Upper lobe of left lung (tissue), 6 donors: Measurements from ENCODE around the gene SPTLC2. TPM values are rescaled to one million over a fixed set of nuclear protein-coding genes. Genes with fewer than 3 reads are reported as not detected.

Experiments used
- ATAC-seq, 2 donors: fragments of 200-7000 bp; cut with Tn5 transposase; one replicate each; pipeline ENCODE4 v1.9.1; 2022; ENCODE audit warnings: mild to moderate bottlenecking in 2 of 2, moderate library complexity in 2 of 2; ENCODE audit not compliant: low FRiP score in 2 of 2
- DNase-seq, 2 donors: peaks; one replicate each; pipeline ENCODE4 v3.0.0-alpha.2; 2019 to 2020
- H3K27ac ChIP-seq, 4 donors: fragments of 200-600 bp; sonication (generic); one replicate each; pipeline ENCODE4 v1.5.1; 2016 to 2019
- H3K27me3 ChIP-seq, 4 donors: fragments of 200-600 bp; sonication (generic); one replicate each; pipeline ENCODE4 v1.5.1; 2017 to 2019
- H3K36me3 ChIP-seq, 4 donors: fragments of 200-600 bp; sonication (generic); one replicate each; pipeline ENCODE4 v1.5.1; 2016 to 2019
- H3K4me1 ChIP-seq, 4 donors: fragments of 200-600 bp; sonication (generic); one replicate each; pipeline ENCODE4 v1.5.1; 2018 to 2019
- H3K4me3 ChIP-seq, 4 donors: fragments of 200-600 bp; sonication (generic); one replicate each; pipeline ENCODE4 v1.5.1; 2017 to 2019; ENCODE audit warnings: mild to moderate bottlenecking in 2 of 4, moderate library complexity in 1 of 4
- H3K9me3 ChIP-seq, 4 donors: fragments of 200-600 bp; sonication (generic); one replicate each; pipeline ENCODE4 v1.5.1; 2018 to 2019
- CTCF ChIP-seq, 6 experiments: fragments of 450-650 bp in 4 of 6; fragments of 200-600 bp in 2 of 6; sonication (generic) in 2 of 6; IDR thresholded peaks; one replicate each; pipeline ENCODE4 v1.5.1; 2016 to 2019; ENCODE audit warnings: antibody characterized with exemption in 6 of 6
- EP300 ChIP-seq, 4 donors: sonication (generic); formaldehyde crosslinking; IDR thresholded peaks; one replicate each; pipeline ENCODE4 v1.5.1; 2017; ENCODE audit warnings: antibody characterized with exemption in 4 of 4, control low read depth in 2 of 4
- POLR2A ChIP-seq, 4 donors: fragments of 450-650 bp; IDR thresholded peaks; one replicate each; pipeline ENCODE4 v1.5.1; 2016 to 2017; ENCODE audit warnings: antibody characterized with exemption in 4 of 4, mild to moderate bottlenecking in 2 of 4
- POLR2AphosphoS5 ChIP-seq, 2 donors: sonication (generic); formaldehyde crosslinking; IDR thresholded peaks; one replicate each; pipeline ENCODE4 v1.5.1; 2017; ENCODE audit warnings: antibody characterized with exemption in 2 of 2
- WGBS, 2 donors: methylation state at CpG; one replicate each; pipeline ENCODE4 v1.1.5; 2017 to 2018; 5-methylcytosine and 5-hydroxymethylcytosine counted together
- total RNA-seq, 6 donors: library from RNA; depleted of rRNA in 4 of 6; stranded (reverse); fragments of >200 nt in 4 of 6; gene quantifications; one replicate each; pipeline versions ENCODE4 v1.1.0 to v1.2.1, GENCODE V29; 2016 to 2021
- donor health status: DM: no; HTN: no; CAD: no; lungs with moderate emphysema.
- donor health status: DM: no; HTN: yes; CAD: no; lungs with severe emphysema.

SPTLC2 gene
- total RNA-seq, 6 donors from 2014 or later = 28.0 to 72.3 (median 37.7) TPM

GRCh38 chr14:77524536-77524935 lies 91.9 kb downstream of the SPTLC2 start:
- Histone ChIP-seq H3K27ac (no peak overlapping the region), H3K27me3 (no peaks in the 10 kb centered on the region), H3K36me3 (peaks cover 0 to 27% (median 16%) of the 10 kb centered on the region in 4 donors), H3K4me1 (no peaks in the 10 kb centered on the region), H3K4me3 (no peak overlapping the region), H3K9me3 (no peaks in the 10 kb centered on the region)
- 79 to 96% methylated on average over 6 of the region's 6 CpGs for WGBS, 2 donors
- no peak for ATAC-seq
- no peak for TF ChIP-seq CTCF (IDR thresholded peaks at IDR 0.05)
- no peak for TF ChIP-seq POLR2AphosphoS5 (IDR thresholded peaks at IDR 0.05)
- TF ChIP-seq EP300 (IDR thresholded peaks at IDR 0.05) = no peak
- no peak for TF ChIP-seq POLR2A (IDR thresholded peaks at IDR 0.05)
- DNase-seq = no peak

GRCh38 chr14:77523109-77523508 lies 93.3 kb downstream of the SPTLC2 start:
- Histone ChIP-seq H3K27ac (no peak overlapping the region), H3K36me3 (peaks cover 0 to 41% (median 25%) of the 10 kb centered on the region in 4 donors), H3K27me3 (no peaks in the 10 kb centered on the region), H3K4me1 (no peaks in the 10 kb centered on the region), H3K4me3 (no peak overlapping the region), H3K9me3 (no peaks in the 10 kb centered on the region)
- TF ChIP-seq POLR2A (IDR thresholded peaks at IDR 0.05) = no peak
- no peak for TF ChIP-seq POLR2AphosphoS5 (IDR thresholded peaks at IDR 0.05)
- no peak for TF ChIP-seq CTCF (IDR thresholded peaks at IDR 0.05)
- no peak for TF ChIP-seq EP300 (IDR thresholded peaks at IDR 0.05)
- 86% methylated on average over 3 of the region's 3 CpGs for WGBS, 2 donors
- DNase-seq (no peak), ATAC-seq (no peak)

GRCh38 chr14:77520555-77520954 lies 95.9 kb downstream of the SPTLC2 start:
- Histone ChIP-seq H3K4me3 (no peak overlapping the region), H3K27me3 (no peaks in the 10 kb centered on the region), H3K9me3 (no peaks in the 10 kb centered on the region), H3K4me1 (no peaks in the 10 kb centered on the region), H3K27ac (no peak overlapping the region), H3K36me3 (peaks cover 4 to 67% (median 39%) of the 10 kb centered on the region in 4 donors)
- ATAC-seq = no peak
- 88 to 97% methylated on average over 4 of the region's 4 CpGs for WGBS, 2 donors
- no peak for DNase-seq
- no peak for TF ChIP-seq POLR2AphosphoS5 (IDR thresholded peaks at IDR 0.05)
- TF ChIP-seq CTCF (IDR thresholded peaks at IDR 0.05) = no peak
- no peak for TF ChIP-seq EP300 (IDR thresholded peaks at IDR 0.05)
- TF ChIP-seq POLR2A (IDR thresholded peaks at IDR 0.05) = no peak

- H3K27me3 ChIP-seq = no peaks in the 10 kb centered on the region
- ATAC-seq (no peak), DNase-seq (no peak)
- no peak overlapping the region for H3K27ac ChIP-seq
- H3K36me3 ChIP-seq = peaks cover 12 to 83% (median 48%) of the 10 kb centered on the region in 4 donors
- no peak for TF ChIP-seq EP300 (IDR thresholded peaks at IDR 0.05)
- TF ChIP-seq POLR2AphosphoS5 (IDR thresholded peaks at IDR 0.05) = no peak
- no peak for TF ChIP-seq CTCF (IDR thresholded peaks at IDR 0.05)
- TF ChIP-seq POLR2A (IDR thresholded peaks at IDR 0.05) = no peak
- no peaks in the 10 kb centered on the region for H3K9me3 ChIP-seq
- H3K4me1 ChIP-seq = no peaks in the 10 kb centered on the region
- H3K4me3 ChIP-seq = no peak overlapping the region
Measured at GRCh38 chr14:77516126-77516525, 100.3 kb downstream of the SPTLC2 start.

GRCh38 chr14:77511486-77512162 lies 104.8 kb downstream of the SPTLC2 start:
- DNase-seq (no peak), ATAC-seq (no peak)
- WGBS, 2 donors = 94% methylated on average over 8 of the region's 8 CpGs
- TF ChIP-seq POLR2AphosphoS5 (IDR thresholded peaks at IDR 0.05) (no peak), POLR2A (IDR thresholded peaks at IDR 0.05) (no peak), EP300 (IDR thresholded peaks at IDR 0.05) (no peak), CTCF (IDR thresholded peaks at IDR 0.05) (no peak)
- peaks cover 9 to 76% (median 29%) of the 10 kb centered on the region in 4 donors for H3K36me3 ChIP-seq
- no peak overlapping the region for H3K27ac ChIP-seq
- no peak overlapping the region for H3K4me3 ChIP-seq
- H3K27me3 ChIP-seq = no peaks in the 10 kb centered on the region
- no peaks in the 10 kb centered on the region for H3K9me3 ChIP-seq
- no peaks in the 10 kb centered on the region for H3K4me1 ChIP-seq
